HepG2 (cell line): ENCODE measurements around the gene ITGA6. TPM values are rescaled to one million over a fixed set of nuclear protein-coding genes. Genes with fewer than 3 reads are reported as not detected.

ENCODE experiments used
- AHDC1 ChIP-seq: sonication (generic); formaldehyde crosslinking; IDR thresholded peaks from 2 replicates; pipeline ENCODE4 v1.5.1; 2020; ENCODE audit warnings: mild to moderate bottlenecking, missing genetic modification reagents, borderline replicate concordance
- CCAR2 ChIP-seq: fragments of 200-400 bp; formaldehyde crosslinking; optimal IDR thresholded peaks from 2 replicates; pipeline ENCODE3; 2018; ENCODE audit warnings: low read depth, mild to moderate bottlenecking, low read length, moderate library complexity
- IRF9 ChIP-seq: sonication (generic); formaldehyde crosslinking; IDR thresholded peaks from 2 replicates; pipeline ENCODE4 v1.8.0; 2022; ENCODE audit warnings: missing genetic modification reagents, mild to moderate bottlenecking, borderline replicate concordance
- PITX1 ChIP-seq: sonication (generic); formaldehyde crosslinking; IDR thresholded peaks from 2 replicates; pipeline ENCODE4 v1.5.1; 2020; ENCODE audit warnings: mild to moderate bottlenecking, missing genetic modification reagents
- SMAD1 ChIP-seq: sonication (generic); formaldehyde crosslinking; IDR thresholded peaks from 2 replicates; pipeline ENCODE4 v1.4.0; 2020; ENCODE audit warnings: missing genetic modification reagents, low read depth, mild to moderate bottlenecking, borderline replicate concordance
- SRSF9 ChIP-seq: fragments of 200-400 bp; formaldehyde crosslinking; IDR thresholded peaks from 2 replicates; pipeline ENCODE4 v1.6.1; 2018; ENCODE audit warnings: borderline replicate concordance, mild to moderate bottlenecking, low read depth, low read length; ENCODE audit not compliant: insufficient read depth, poor library complexity, severe bottlenecking
- TAF15 ChIP-seq: fragments of 200-400 bp; formaldehyde crosslinking; IDR thresholded peaks from one replicate; pipeline ENCODE4 v1.6.1; 2018; ENCODE audit warnings: mild to moderate bottlenecking, low read depth, low read length; ENCODE audit not compliant: poor library complexity, severe bottlenecking
- TFDP1 ChIP-seq: IDR thresholded peaks from 2 replicates; pipeline ENCODE4 v1.6.1; 2016; ENCODE audit warnings: missing compliant biosample characterization, missing genetic modification reagents, borderline replicate concordance
- ZNF281 ChIP-seq: sonication (generic); formaldehyde crosslinking; IDR thresholded peaks from 2 replicates; pipeline ENCODE4 v1.4.0; 2020; ENCODE audit warnings: missing genetic modification reagents, borderline replicate concordance
- ZNF326 ChIP-seq: sonication (generic); formaldehyde crosslinking; IDR thresholded peaks from 2 replicates; pipeline ENCODE4 v1.4.0; 2020; ENCODE audit warnings: missing genetic modification reagents, borderline replicate concordance
- ZNF367 ChIP-seq: sonication (generic); formaldehyde crosslinking; IDR thresholded peaks from 2 replicates; pipeline ENCODE4 v1.4.0; 2020; ENCODE audit warnings: missing genetic modification reagents, borderline replicate concordance
- ZNF563 ChIP-seq: sonication (generic); formaldehyde crosslinking; IDR thresholded peaks from 2 replicates; pipeline ENCODE4 v1.8.0; 2022; ENCODE audit warnings: mild to moderate bottlenecking, moderate library complexity, missing genetic modification reagents
- ZNF616 ChIP-seq: sonication (generic); formaldehyde crosslinking; IDR thresholded peaks from 2 replicates; pipeline ENCODE4 v1.5.0; 2020; ENCODE audit warnings: low read depth, mild to moderate bottlenecking, missing genetic modification reagents
- ZNF704 ChIP-seq: sonication (generic); formaldehyde crosslinking; IDR thresholded peaks from 2 replicates; pipeline ENCODE4 v1.8.1; 2023; ENCODE audit warnings: mild to moderate bottlenecking, inconsistent platforms, moderate library complexity, missing genetic modification reagents, borderline replicate concordance
- ZNF761 ChIP-seq: sonication (generic); formaldehyde crosslinking; conservative IDR thresholded peaks from 2 replicates; pipeline ENCODE4 v1.4.0; 2020; ENCODE audit warnings: mild to moderate bottlenecking, missing genetic modification reagents
- polyA plus RNA-seq, 8 experiments: library from polyadenylated mRNA; depleted of rRNA in 3 of 8; stranded (reverse) in 7 of 8; unstranded in 1 of 8; fragments of >200 nt; fragmentation: Illumina TruSeq in 4 of 8; extraction: Trizol in 4 of 8; gene quantifications; 2 replicates each; pipeline versions ENCODE4 v1.2.1 to v1.2.3, GENCODE V29; 2011 to 2016; ENCODE audit warnings: low read depth in 4 of 8, missing spikeins in 1 of 8, mixed read lengths in 1 of 8; ENCODE audit not compliant: insufficient read depth in 1 of 8
- total RNA-seq, 5 experiments: library from RNA; depleted of rRNA; stranded (reverse); fragments of >200 nt; fragmentation: Illumina TruSeq; extraction: Trizol; gene quantifications; 2 replicates each; pipeline ENCODE4 v1.2.3, GENCODE V29; 2016; ENCODE audit warnings: low read depth in 1 of 5

Gene ITGA6
- total and polyA plus RNA-seq, 2 of the 13 experiments (the other 11 are each of a cell fraction or from before 2014, with no cell fraction given): 24.0 to 92.5 TPM

GRCh38 chr2:172427990-172428831 lies 825 bp downstream of the ITGA6 start (continued):
- no peak for TF ChIP-seq IRF9 (CRISPR knock-in tag)
- no peak for TF ChIP-seq ZNF616 (CRISPR knock-in tag)
- TF ChIP-seq CCAR2: no peak
- no peak for TF ChIP-seq ZNF563 (CRISPR knock-in tag)
- TF ChIP-seq ZNF326 (CRISPR knock-in tag): no peak
- peak; percentile 69; the same call in 1 of the 2 replicates for TF ChIP-seq PITX1 (CRISPR knock-in tag)
- no peak for TF ChIP-seq TAF15
- TF ChIP-seq ZNF367 (CRISPR knock-in tag): no peak; the same call in 1 of the 2 replicates
- TF ChIP-seq TFDP1 (CRISPR knock-in tag): no peak
- TF ChIP-seq AHDC1 (CRISPR knock-in tag): no peak
- no peak; the same call in 1 of the 2 replicates for TF ChIP-seq ZNF761 (CRISPR knock-in tag)
- peak; percentile 84 for TF ChIP-seq ZNF281 (CRISPR knock-in tag)
- TF ChIP-seq SMAD1 (CRISPR knock-in tag): no peak
- TF ChIP-seq SRSF9: no peak
- no peak for TF ChIP-seq ZNF704 (CRISPR knock-in tag)
